Effector memory CD8-positive, alpha-beta T cell (primary cell): ENCODE data around the gene SUPT4H1.
A peak's percentile ranks its signal among the peaks of the same experiment; 100 is the strongest.

Experiments
- ATAC-seq: fragments of 150-1000 bp; cut with Tn5 transposase; replicated peaks from 2 replicates; pipeline ENCODE4 v1.10.0; 2021; ENCODE audit warnings: mild to moderate bottlenecking, moderate library complexity
- DNase-seq, 3 experiments: peaks; one replicate each; pipeline ENCODE4 v3.0.0; 2021
- H3K27ac Mint-ChIP-seq, 2 donors: one replicate each; pipeline ENCODE4 v1.8.0; 2022; ENCODE audit warnings: mild to moderate bottlenecking in 2 of 2, mixed read lengths in 2 of 2, moderate library complexity in 2 of 2
- H3K27me3 Mint-ChIP-seq, 2 donors: one replicate each; pipeline ENCODE4 v1.8.0; 2022; ENCODE audit warnings: mixed read lengths in 2 of 2
- H3K36me3 Mint-ChIP-seq: one replicate; pipeline ENCODE4 v1.8.0; 2022; ENCODE audit warnings: mild to moderate bottlenecking, moderate library complexity, mixed read lengths; ENCODE audit not compliant: insufficient read depth
- H3K4me1 Mint-ChIP-seq, 2 donors: one replicate each; pipeline ENCODE4 v1.8.0; 2022; ENCODE audit warnings: low read depth in 2 of 2, mixed read lengths in 2 of 2
- H3K4me3 Mint-ChIP-seq, 2 donors: one replicate each; pipeline ENCODE4 v1.8.0; 2022; ENCODE audit warnings: mild to moderate bottlenecking in 2 of 2, mixed read lengths in 2 of 2, moderate library complexity in 2 of 2
- H3K9me3 Mint-ChIP-seq, 2 donors: one replicate each; pipeline ENCODE4 v1.8.0; 2022; ENCODE audit warnings: mixed read lengths in 2 of 2

SUPT4H1 gene

GRCh38 chr17:58330997-58331814 is 20.8 kb downstream of the SUPT4H1 start:
- DNase-seq (peak; percentile 52 to 65 (median 64)), ATAC-seq (peak; percentile 7)
- H3K27ac Mint-ChIP-seq, result peak overlapping the region; percentile 95 to 98
- H3K4me1 Mint-ChIP-seq, result peaks cover 77 to 80% of the 10 kb centered on the region in 2 donors
- H3K4me3 Mint-ChIP-seq, result peak overlapping the region; percentile 90 to 100
- peaks cover 82% of the 10 kb centered on the region for H3K36me3 Mint-ChIP-seq
- H3K9me3 Mint-ChIP-seq, result no peaks in the 10 kb centered on the region
- no peaks in the 10 kb centered on the region for H3K27me3 Mint-ChIP-seq

- H3K4me1 Mint-ChIP-seq, result peaks cover 77 to 80% of the 10 kb centered on the region in 2 donors
- H3K27me3 Mint-ChIP-seq, result no peaks in the 10 kb centered on the region
- peaks cover 81% of the 10 kb centered on the region for H3K36me3 Mint-ChIP-seq
- ATAC-seq (no peak), DNase-seq (peak in 1 of 3 experiments; percentile 19)
- H3K4me3 Mint-ChIP-seq, result peak overlapping the region; percentile 90 to 100
- H3K9me3 Mint-ChIP-seq, result no peaks in the 10 kb centered on the region
- H3K27ac Mint-ChIP-seq, result peak overlapping the region; percentile 95 to 98
These were observed 21.4 kb downstream of the SUPT4H1 start for GRCh38 chr17:58330538-58330996.

- Mint-ChIP-seq H3K27me3 (no peaks in the 10 kb centered on the region), H3K36me3 (peaks cover 75% of the 10 kb centered on the region), H3K4me3 (peak overlapping the region; percentile 90 to 100), H3K27ac (peak overlapping the region; percentile 95 to 98), H3K9me3 (no peaks in the 10 kb centered on the region), H3K4me1 (peaks cover 77 to 79% of the 10 kb centered on the region in 2 donors)
- ATAC-seq, result peak; percentile 7
- peak in 1 of 3 experiments; percentile 30 for DNase-seq
These were observed 22.0 kb downstream of the SUPT4H1 start for GRCh38 chr17:58329810-58330537.

GRCh38 chr17:58329035-58329809 is 22.8 kb downstream of the SUPT4H1 start:
- DNase-seq, result peak; percentile 64 to 73 (median 67)

GRCh38 chr17:58328195-58329034 is 23.6 kb downstream of the SUPT4H1 start, which contains the start of gene TSPOAP1:
Gene TSPOAP1, minus strand, starts transcription at chr17:58328795. Its CDS starts 875 bp downstream, at chr17:58327920.
- Mint-ChIP-seq H3K27ac (peak within 1 kb of the TSS; percentile 92 to 95), H3K9me3 (no peaks in the 10 kb centered on the region), H3K27me3 (no peaks in the 10 kb centered on the region), H3K4me1 (peaks cover 62 to 67% of the 10 kb centered on the region in 2 donors), H3K36me3 (peaks cover 70% of the 10 kb centered on the region), H3K4me3 (peak within 1 kb of the TSS; percentile 90 to 100)
- ATAC-seq, result peak; percentile 49
- DNase-seq, result peak; percentile 67 to 73 (median 70)

More at GRCh38 chr17:58329035-58329809, 22.8 kb downstream of the SUPT4H1 start:
- Mint-ChIP-seq H3K27me3 (no peaks in the 10 kb centered on the region), H3K27ac (peak overlapping the region; percentile 92 to 95), H3K36me3 (peaks cover 75% of the 10 kb centered on the region), H3K4me3 (peak overlapping the region; percentile 90 to 100), H3K9me3 (no peaks in the 10 kb centered on the region), H3K4me1 (peaks cover 69 to 71% of the 10 kb centered on the region in 2 donors)
- peak; percentile 40 for ATAC-seq

GRCh38 chr17:58327363-58328194 is 24.4 kb downstream of the SUPT4H1 start:
- no peak for DNase-seq
- no peak for ATAC-seq
- Mint-ChIP-seq H3K27me3 (no peaks in the 10 kb centered on the region), H3K4me3 (peak overlapping the region; percentile 90 to 100), H3K9me3 (no peaks in the 10 kb centered on the region), H3K27ac (peak overlapping the region; percentile 92 to 95), H3K4me1 (peaks cover 59 to 62% of the 10 kb centered on the region in 2 donors), H3K36me3 (peaks cover 66% of the 10 kb centered on the region)

- no peak for ATAC-seq
- Mint-ChIP-seq H3K36me3 (peaks cover 59% of the 10 kb centered on the region), H3K27ac (peak overlapping the region; percentile 92 to 95), H3K27me3 (no peaks in the 10 kb centered on the region), H3K9me3 (no peaks in the 10 kb centered on the region), H3K4me3 (peak overlapping the region; percentile 90 to 100), H3K4me1 (peaks cover 57 to 61% of the 10 kb centered on the region in 2 donors)
- no peak for DNase-seq
These were observed 25.2 kb downstream of the SUPT4H1 start for GRCh38 chr17:58326609-58327362.

- ATAC-seq (no peak), DNase-seq (no peak)
- H3K27ac Mint-ChIP-seq, result peak overlapping the region; percentile 92 to 95
- peaks cover 56 to 61% of the 10 kb centered on the region in 2 donors for H3K4me1 Mint-ChIP-seq
- peak overlapping the region; percentile 90 to 100 for H3K4me3 Mint-ChIP-seq
- H3K36me3 Mint-ChIP-seq, result peaks cover 53% of the 10 kb centered on the region
- no peaks in the 10 kb centered on the region for H3K9me3 Mint-ChIP-seq
- no peaks in the 10 kb centered on the region for H3K27me3 Mint-ChIP-seq
These were observed 26.0 kb downstream of the SUPT4H1 start for GRCh38 chr17:58325976-58326468.

- no peak for ATAC-seq
- Mint-ChIP-seq H3K4me3 (peak overlapping the region; percentile 12 to 90), H3K27ac (peak overlapping the region in 1 of 2 donors; percentile 92)
These were observed 26.7 kb downstream of the SUPT4H1 start for GRCh38 chr17:58325289-58325726.

GRCh38 chr17:58324409-58325288 is 27.4 kb downstream of the SUPT4H1 start:
- peaks cover 47 to 51% of the 10 kb centered on the region in 2 donors for H3K4me1 Mint-ChIP-seq
- H3K27ac Mint-ChIP-seq, result no peak overlapping the region
- no peak for ATAC-seq
- peaks cover 43% of the 10 kb centered on the region for H3K36me3 Mint-ChIP-seq
- H3K27me3 Mint-ChIP-seq, result no peaks in the 10 kb centered on the region
- peak overlapping the region; percentile 12 to 90 for H3K4me3 Mint-ChIP-seq
- no peak for DNase-seq
- H3K9me3 Mint-ChIP-seq, result no peaks in the 10 kb centered on the region

More at GRCh38 chr17:58325289-58325726, 26.7 kb downstream of the SUPT4H1 start:
- DNase-seq, result no peak
- Mint-ChIP-seq H3K27me3 (no peaks in the 10 kb centered on the region), H3K36me3 (peaks cover 49% of the 10 kb centered on the region), H3K9me3 (no peaks in the 10 kb centered on the region), H3K4me1 (peaks cover 52 to 57% of the 10 kb centered on the region in 2 donors)
